PC-3 (cell line): ENCODE measurements around the gene DUSP5.

Experiments used
- EZH2 ChIP-seq: fragments of 300-600 bp; sonication (generic); IDR thresholded peaks from one replicate; pipeline ENCODE4 v1.6.1; 2017; ENCODE audit warnings: antibody characterized with exemption, mild to moderate bottlenecking, low read length; ENCODE audit not compliant: unreplicated experiment
- EZH2phosphoT487 ChIP-seq: fragments of 300-600 bp; sonication (generic); IDR thresholded peaks from 2 replicates; pipeline ENCODE4 v1.6.1; 2018; ENCODE audit warnings: mild to moderate bottlenecking, antibody characterized with exemption, low read length, borderline replicate concordance
- TF ChIP-seq, protein P1 (sequence below): fragments of 300-600 bp; sonication (generic); conservative IDR thresholded peaks from 2 replicates; pipeline ENCODE4 v1.5.1; 2017; ENCODE audit warnings: antibody characterized with exemption, low read depth, mild to moderate bottlenecking, low read length

DNA sequence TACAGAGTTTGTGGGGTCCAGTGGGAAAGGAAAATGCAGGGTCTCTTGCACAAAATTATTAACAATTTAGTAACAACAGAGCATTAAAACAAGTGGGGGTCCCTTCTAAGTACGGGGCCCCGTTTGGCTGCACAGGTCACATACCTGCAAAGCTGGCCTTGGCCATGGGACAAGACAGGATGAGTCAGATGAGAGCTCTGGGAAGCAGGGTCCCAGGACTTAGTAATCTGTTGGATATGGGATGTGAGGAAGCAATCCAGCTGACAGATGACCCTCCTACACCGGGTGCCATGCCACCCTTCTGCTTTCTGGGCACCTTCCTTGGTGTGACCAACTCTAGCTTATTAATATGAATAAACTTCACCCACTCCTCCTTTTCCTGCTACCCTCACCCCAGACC is 3.2 kb upstream of the DUSP5 start:
- TF ChIP-seq, protein P1, sequence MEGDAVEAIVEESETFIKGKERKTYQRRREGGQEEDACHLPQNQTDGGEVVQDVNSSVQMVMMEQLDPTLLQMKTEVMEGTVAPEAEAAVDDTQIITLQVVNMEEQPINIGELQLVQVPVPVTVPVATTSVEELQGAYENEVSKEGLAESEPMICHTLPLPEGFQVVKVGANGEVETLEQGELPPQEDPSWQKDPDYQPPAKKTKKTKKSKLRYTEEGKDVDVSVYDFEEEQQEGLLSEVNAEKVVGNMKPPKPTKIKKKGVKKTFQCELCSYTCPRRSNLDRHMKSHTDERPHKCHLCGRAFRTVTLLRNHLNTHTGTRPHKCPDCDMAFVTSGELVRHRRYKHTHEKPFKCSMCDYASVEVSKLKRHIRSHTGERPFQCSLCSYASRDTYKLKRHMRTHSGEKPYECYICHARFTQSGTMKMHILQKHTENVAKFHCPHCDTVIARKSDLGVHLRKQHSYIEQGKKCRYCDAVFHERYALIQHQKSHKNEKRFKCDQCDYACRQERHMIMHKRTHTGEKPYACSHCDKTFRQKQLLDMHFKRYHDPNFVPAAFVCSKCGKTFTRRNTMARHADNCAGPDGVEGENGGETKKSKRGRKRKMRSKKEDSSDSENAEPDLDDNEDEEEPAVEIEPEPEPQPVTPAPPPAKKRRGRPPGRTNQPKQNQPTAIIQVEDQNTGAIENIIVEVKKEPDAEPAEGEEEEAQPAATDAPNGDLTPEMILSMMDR, result no peak
- TF ChIP-seq EZH2phosphoT487 (no peak), EZH2 (no peak)
